Lower lobe of right lung (tissue), 2 donors: ENCODE measurements around the gene AFDN. TPM values are rescaled to one million over a fixed set of nuclear protein-coding genes. Genes with fewer than 3 reads are reported as not detected.

Experiments used
- ATAC-seq, 2 donors: fragments of 200-7000 bp; cut with Tn5 transposase; one replicate each; pipeline ENCODE4 v1.9.1; 2020 to 2022; ENCODE audit warnings: mild to moderate bottlenecking in 2 of 2, moderate library complexity in 2 of 2
- DNase-seq: peaks from one replicate; pipeline ENCODE4 v3.0.0-alpha.2; 2020
- H3K27ac ChIP-seq: fragments of 200-600 bp; one replicate; pipeline ENCODE4 v1.8.0; 2022
- H3K27me3 ChIP-seq: fragments of 200-600 bp; one replicate; pipeline ENCODE4 v1.8.0; 2022; ENCODE audit warnings: low read depth
- H3K36me3 ChIP-seq: fragments of 200-600 bp; one replicate; pipeline ENCODE4 v1.8.0; 2022; ENCODE audit warnings: mild to moderate bottlenecking
- H3K4me1 ChIP-seq: fragments of 200-600 bp; one replicate; pipeline ENCODE4 v1.8.0; 2022
- H3K4me3 ChIP-seq: fragments of 200-600 bp; one replicate; pipeline ENCODE4 v1.8.0; 2022; ENCODE audit warnings: mild to moderate bottlenecking
- H3K9me3 ChIP-seq: fragments of 200-600 bp; one replicate; pipeline ENCODE4 v1.8.0; 2022
- intact Hi-C: fragments of 100-400 bp; cut with DNase I; formaldehyde crosslinking; loops from one replicate; pipeline ENCODE4 v1.11.0; 2022
- total RNA-seq: library from RNA; stranded (reverse); fragmentation: NEBNext Ultra II Directional; extraction: Animal tissue kit (Norgen Biotek cat#: 25700); gene quantifications from one replicate; pipeline ENCODE4 v1.2.1, GENCODE V29; 2021
- TF ChIP-seq, protein P1 (sequence below): fragments of 200-600 bp; IDR thresholded peaks from one replicate; pipeline ENCODE4 v1.8.0; 2022; ENCODE audit warnings: antibody characterized with exemption, mild to moderate bottlenecking
- donor health status: DM: no; HTN: yes; CAD: no; lungs with severe emphysema.

Gene AFDN
- total RNA-seq, 1 donor from 2014 or later: 167 TPM

DNA sequence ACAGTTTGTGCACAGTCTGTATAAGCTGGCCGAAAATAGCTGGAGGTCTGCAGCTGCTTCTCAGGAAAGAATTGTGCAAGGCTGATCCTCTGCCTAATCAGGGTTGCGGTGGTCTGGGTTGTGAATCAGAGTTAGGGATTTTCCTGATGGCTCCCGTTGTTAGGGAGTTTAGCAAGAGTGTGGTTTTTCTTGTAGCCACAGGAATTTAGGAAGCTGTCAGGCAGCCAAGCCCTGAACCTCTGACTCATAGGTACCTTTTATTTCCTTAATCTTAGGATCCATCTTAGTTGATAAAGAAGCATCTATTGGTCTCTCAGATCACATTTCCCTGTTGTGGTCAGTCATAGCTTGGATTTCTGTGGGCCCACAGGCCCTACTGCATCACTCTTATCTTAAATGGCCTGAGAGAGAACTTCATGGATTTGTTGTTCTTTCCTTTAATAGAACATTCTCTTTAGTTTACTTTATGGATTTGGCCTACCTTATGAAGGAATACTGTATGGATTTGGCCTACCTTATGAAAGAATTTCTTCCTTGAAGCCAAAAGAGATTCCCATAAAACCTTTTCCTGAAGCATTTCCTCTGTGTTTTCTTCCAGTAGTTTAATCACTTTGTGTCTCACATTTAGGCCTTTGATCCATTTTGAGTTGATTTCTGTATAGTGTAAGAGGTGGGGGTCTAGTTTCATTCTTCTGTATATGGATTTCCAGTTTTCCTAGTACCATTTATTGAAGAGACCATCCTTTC is 181.1 kb downstream of the AFDN start:
- peak; percentile 51 for DNase-seq
- H3K9me3 ChIP-seq: peaks cover 26% of the 10 kb centered on the region
- intact Hi-C loops: no loop called here
- peak; percentile 86 to 91 for ATAC-seq
- H3K36me3 ChIP-seq: no peaks in the 10 kb centered on the region
- H3K4me3 ChIP-seq: no peak overlapping the region
- H3K4me1 ChIP-seq: peaks cover 7% of the 10 kb centered on the region
- no peak overlapping the region for H3K27ac ChIP-seq
- H3K27me3 ChIP-seq: no peaks in the 10 kb centered on the region
- TF ChIP-seq, protein P1, sequence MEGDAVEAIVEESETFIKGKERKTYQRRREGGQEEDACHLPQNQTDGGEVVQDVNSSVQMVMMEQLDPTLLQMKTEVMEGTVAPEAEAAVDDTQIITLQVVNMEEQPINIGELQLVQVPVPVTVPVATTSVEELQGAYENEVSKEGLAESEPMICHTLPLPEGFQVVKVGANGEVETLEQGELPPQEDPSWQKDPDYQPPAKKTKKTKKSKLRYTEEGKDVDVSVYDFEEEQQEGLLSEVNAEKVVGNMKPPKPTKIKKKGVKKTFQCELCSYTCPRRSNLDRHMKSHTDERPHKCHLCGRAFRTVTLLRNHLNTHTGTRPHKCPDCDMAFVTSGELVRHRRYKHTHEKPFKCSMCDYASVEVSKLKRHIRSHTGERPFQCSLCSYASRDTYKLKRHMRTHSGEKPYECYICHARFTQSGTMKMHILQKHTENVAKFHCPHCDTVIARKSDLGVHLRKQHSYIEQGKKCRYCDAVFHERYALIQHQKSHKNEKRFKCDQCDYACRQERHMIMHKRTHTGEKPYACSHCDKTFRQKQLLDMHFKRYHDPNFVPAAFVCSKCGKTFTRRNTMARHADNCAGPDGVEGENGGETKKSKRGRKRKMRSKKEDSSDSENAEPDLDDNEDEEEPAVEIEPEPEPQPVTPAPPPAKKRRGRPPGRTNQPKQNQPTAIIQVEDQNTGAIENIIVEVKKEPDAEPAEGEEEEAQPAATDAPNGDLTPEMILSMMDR: no peak

- TF ChIP-seq, protein P1: no peak
- no peak for ATAC-seq
- peaks cover 27% of the 10 kb centered on the region for H3K9me3 ChIP-seq
- H3K4me1 ChIP-seq: peaks cover 7% of the 10 kb centered on the region
- DNase-seq: no peak
- no peak overlapping the region for H3K4me3 ChIP-seq
- intact Hi-C loops: no loop called here
- H3K36me3 ChIP-seq: no peaks in the 10 kb centered on the region
- H3K27ac ChIP-seq: no peak overlapping the region
- H3K27me3 ChIP-seq: no peaks in the 10 kb centered on the region
These were observed 182.6 kb downstream of the AFDN start for GRCh38 chr6:168009331-168009730.

- Histone ChIP-seq H3K9me3 (peaks cover 27% of the 10 kb centered on the region), H3K4me1 (peaks cover 7% of the 10 kb centered on the region), H3K27ac (no peak overlapping the region), H3K36me3 (no peaks in the 10 kb centered on the region), H3K4me3 (no peak overlapping the region), H3K27me3 (no peaks in the 10 kb centered on the region)
- TF ChIP-seq, protein P1: no peak
- no peak for DNase-seq
- ATAC-seq: no peak
- intact Hi-C loops: no loop called here
These were observed 184.6 kb downstream of the AFDN start for GRCh38 chr6:168011291-168011690.

DNA sequence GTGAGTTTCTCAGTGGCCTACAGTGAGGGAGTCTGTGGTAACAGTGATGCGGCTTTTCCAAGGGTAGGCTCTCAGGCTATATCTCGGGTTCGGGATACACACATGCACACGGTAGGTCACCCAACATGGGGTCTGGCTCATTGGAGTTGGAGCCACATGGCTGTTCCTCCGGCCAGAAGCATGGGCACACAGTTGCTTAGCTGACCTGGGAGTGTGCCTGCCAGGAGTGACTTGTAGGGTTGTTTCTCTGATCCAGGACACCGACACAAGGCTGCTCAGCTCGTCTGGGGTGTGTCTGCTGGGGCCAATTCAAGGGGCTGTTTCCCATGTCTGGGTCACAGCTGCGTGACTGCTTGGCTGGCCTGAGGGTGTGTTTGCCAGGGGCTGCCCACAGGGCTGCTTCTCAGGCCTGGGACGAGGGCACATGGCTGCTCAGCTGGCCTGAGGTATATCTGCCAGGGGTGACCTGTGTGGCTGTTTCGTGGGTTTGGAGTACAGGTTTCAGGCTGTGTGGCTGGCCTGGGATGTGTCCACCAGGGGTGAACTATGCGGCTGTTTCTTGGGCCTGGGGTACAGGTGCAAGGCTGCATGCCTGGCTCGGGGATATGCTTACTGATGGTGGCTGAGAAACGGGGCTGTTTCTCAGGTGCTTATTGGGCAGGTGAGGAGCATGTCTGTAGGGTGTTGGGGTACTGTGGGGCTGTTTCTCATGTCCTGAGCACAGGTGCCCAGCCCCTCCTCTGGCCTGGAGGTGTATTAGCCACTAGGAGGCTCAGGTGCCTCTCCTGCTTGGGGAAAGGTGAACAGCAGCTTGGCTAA is 185.9 kb downstream of the AFDN start:
- ATAC-seq (no peak), DNase-seq (peak; percentile 27)
- peaks cover 2% of the 10 kb centered on the region for H3K4me1 ChIP-seq
- H3K4me3 ChIP-seq: no peak overlapping the region
- intact Hi-C loops: no loop called here
- no peak overlapping the region for H3K27ac ChIP-seq
- TF ChIP-seq, protein P1: no peak
- no peaks in the 10 kb centered on the region for H3K27me3 ChIP-seq
- peaks cover 27% of the 10 kb centered on the region for H3K9me3 ChIP-seq
- H3K36me3 ChIP-seq: no peaks in the 10 kb centered on the region

- no peaks in the 10 kb centered on the region for H3K27me3 ChIP-seq
- H3K4me3 ChIP-seq: no peak overlapping the region
- H3K36me3 ChIP-seq: no peaks in the 10 kb centered on the region
- no peaks in the 10 kb centered on the region for H3K4me1 ChIP-seq
- ATAC-seq (no peak), DNase-seq (peak; percentile 20)
- no peak overlapping the region for H3K27ac ChIP-seq
- peaks cover 27% of the 10 kb centered on the region for H3K9me3 ChIP-seq
- intact Hi-C loops: no loop called here
- TF ChIP-seq, protein P1: no peak
These were observed 186.7 kb downstream of the AFDN start for GRCh38 chr6:168013250-168013915.
